Measurements from ENCODE around the gene ARHGAP45. TPM values are rescaled to one million over a fixed set of nuclear protein-coding genes. Genes with fewer than 3 reads are reported as not detected.

Gene ARHGAP45
- total and polyA plus RNA-seq, 2 of the 8 experiments (the other 6 are each of a cell fraction or from before 2014, with no cell fraction given) = 31.4 to 41.8 TPM

DNA sequence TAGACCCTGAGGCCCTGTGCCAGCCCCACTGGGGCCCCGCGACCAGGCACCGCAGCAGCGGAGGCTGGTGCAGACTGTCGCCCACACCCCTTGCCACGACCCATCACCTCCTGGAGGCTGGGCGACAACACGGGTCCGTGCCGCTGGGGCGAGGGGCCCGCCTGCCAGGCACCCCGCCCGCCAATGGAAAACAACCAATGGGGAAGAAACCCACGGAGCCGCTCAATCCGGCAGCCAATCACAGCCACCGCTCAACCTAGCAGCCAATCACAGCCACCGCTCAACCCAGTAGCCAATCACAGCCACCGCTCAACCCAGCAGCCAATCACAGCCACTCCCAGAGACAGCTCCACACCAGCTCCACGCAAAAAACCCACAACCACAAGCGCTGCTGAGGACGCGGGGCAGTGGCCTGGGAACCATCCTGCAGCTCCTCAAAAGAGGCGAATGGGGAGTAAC lies 66.5 kb downstream of the ARHGAP45 start (continued):
- TF ChIP-seq, protein P1, sequence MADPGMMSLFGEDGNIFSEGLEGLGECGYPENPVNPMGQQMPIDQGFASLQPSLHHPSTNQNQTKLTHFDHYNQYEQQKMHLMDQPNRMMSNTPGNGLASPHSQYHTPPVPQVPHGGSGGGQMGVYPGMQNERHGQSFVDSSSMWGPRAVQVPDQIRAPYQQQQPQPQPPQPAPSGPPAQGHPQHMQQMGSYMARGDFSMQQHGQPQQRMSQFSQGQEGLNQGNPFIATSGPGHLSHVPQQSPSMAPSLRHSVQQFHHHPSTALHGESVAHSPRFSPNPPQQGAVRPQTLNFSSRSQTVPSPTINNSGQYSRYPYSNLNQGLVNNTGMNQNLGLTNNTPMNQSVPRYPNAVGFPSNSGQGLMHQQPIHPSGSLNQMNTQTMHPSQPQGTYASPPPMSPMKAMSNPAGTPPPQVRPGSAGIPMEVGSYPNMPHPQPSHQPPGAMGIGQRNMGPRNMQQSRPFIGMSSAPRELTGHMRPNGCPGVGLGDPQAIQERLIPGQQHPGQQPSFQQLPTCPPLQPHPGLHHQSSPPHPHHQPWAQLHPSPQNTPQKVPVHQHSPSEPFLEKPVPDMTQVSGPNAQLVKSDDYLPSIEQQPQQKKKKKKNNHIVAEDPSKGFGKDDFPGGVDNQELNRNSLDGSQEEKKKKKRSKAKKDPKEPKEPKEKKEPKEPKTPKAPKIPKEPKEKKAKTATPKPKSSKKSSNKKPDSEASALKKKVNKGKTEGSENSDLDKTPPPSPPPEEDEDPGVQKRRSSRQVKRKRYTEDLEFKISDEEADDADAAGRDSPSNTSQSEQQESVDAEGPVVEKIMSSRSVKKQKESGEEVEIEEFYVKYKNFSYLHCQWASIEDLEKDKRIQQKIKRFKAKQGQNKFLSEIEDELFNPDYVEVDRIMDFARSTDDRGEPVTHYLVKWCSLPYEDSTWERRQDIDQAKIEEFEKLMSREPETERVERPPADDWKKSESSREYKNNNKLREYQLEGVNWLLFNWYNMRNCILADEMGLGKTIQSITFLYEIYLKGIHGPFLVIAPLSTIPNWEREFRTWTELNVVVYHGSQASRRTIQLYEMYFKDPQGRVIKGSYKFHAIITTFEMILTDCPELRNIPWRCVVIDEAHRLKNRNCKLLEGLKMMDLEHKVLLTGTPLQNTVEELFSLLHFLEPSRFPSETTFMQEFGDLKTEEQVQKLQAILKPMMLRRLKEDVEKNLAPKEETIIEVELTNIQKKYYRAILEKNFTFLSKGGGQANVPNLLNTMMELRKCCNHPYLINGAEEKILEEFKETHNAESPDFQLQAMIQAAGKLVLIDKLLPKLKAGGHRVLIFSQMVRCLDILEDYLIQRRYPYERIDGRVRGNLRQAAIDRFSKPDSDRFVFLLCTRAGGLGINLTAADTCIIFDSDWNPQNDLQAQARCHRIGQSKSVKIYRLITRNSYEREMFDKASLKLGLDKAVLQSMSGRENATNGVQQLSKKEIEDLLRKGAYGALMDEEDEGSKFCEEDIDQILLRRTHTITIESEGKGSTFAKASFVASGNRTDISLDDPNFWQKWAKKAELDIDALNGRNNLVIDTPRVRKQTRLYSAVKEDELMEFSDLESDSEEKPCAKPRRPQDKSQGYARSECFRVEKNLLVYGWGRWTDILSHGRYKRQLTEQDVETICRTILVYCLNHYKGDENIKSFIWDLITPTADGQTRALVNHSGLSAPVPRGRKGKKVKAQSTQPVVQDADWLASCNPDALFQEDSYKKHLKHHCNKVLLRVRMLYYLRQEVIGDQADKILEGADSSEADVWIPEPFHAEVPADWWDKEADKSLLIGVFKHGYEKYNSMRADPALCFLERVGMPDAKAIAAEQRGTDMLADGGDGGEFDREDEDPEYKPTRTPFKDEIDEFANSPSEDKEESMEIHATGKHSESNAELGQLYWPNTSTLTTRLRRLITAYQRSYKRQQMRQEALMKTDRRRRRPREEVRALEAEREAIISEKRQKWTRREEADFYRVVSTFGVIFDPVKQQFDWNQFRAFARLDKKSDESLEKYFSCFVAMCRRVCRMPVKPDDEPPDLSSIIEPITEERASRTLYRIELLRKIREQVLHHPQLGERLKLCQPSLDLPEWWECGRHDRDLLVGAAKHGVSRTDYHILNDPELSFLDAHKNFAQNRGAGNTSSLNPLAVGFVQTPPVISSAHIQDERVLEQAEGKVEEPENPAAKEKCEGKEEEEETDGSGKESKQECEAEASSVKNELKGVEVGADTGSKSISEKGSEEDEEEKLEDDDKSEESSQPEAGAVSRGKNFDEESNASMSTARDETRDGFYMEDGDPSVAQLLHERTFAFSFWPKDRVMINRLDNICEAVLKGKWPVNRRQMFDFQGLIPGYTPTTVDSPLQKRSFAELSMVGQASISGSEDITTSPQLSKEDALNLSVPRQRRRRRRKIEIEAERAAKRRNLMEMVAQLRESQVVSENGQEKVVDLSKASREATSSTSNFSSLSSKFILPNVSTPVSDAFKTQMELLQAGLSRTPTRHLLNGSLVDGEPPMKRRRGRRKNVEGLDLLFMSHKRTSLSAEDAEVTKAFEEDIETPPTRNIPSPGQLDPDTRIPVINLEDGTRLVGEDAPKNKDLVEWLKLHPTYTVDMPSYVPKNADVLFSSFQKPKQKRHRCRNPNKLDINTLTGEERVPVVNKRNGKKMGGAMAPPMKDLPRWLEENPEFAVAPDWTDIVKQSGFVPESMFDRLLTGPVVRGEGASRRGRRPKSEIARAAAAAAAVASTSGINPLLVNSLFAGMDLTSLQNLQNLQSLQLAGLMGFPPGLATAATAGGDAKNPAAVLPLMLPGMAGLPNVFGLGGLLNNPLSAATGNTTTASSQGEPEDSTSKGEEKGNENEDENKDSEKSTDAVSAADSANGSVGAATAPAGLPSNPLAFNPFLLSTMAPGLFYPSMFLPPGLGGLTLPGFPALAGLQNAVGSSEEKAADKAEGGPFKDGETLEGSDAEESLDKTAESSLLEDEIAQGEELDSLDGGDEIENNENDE (IDR thresholded peaks at IDR 0.05; ENCODE audit: insufficient replicate concordance, low read length) = no peak
- TF ChIP-seq NRF1 (IDR thresholded peaks at IDR 0.05; ENCODE audit: low read depth, low read length) (no peak), SP2 (IDR thresholded peaks at IDR 0.05; ENCODE audit: low read length) (peak; percentile 28), JUND (IDR thresholded peaks at IDR 0.05; ENCODE audit: low read length) (no peak), CEBPB (IDR thresholded peaks at IDR 0.05; ENCODE audit: low read depth, low read length) (no peak), TBP (IDR thresholded peaks at IDR 0.05; ENCODE audit: low read depth, low read length) (no peak), RAD21 (IDR thresholded peaks at IDR 0.05 in 1 of 2, conservative IDR thresholded peaks at IDR 0.05 in 1 of 2; ENCODE audit: low read depth in 2 of 2, low read length in 2 of 2) (no peak), CHD2 (IDR thresholded peaks at IDR 0.05; ENCODE audit: low read length) (peak; percentile 89), GABPA (IDR thresholded peaks at IDR 0.05; ENCODE audit: borderline replicate concordance, insufficient read depth, low read length) (no peak)
- TF ChIP-seq, protein P2, sequence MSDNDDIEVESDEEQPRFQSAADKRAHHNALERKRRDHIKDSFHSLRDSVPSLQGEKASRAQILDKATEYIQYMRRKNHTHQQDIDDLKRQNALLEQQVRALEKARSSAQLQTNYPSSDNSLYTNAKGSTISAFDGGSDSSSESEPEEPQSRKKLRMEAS (IDR thresholded peaks at IDR 0.05) = 0 out of 2 replicates have a peak, but pooled peaks have one; percentile 8
